Adrenal gland (tissue), 12 donors: ENCODE results near the gene FANCE. TPM values are rescaled to one million over a fixed set of nuclear protein-coding genes. Genes with fewer than 3 reads are reported as not detected.
A peak's percentile ranks its signal among the peaks of the same experiment; 100 is the strongest.

Experiments used
- DNase-seq, 7 donors: peaks; one replicate each; pipeline ENCODE4 v3.0.0-alpha.2; 2019 to 2020
- H3K27ac ChIP-seq, 5 donors: fragments of 200-600 bp; sonication (generic) in 4 of 5; 1 replicate in 3 of 5; 2 replicates in 2 of 5; pipeline versions ENCODE4 v1.5.1 to v1.8.0; 2016 to 2020; ENCODE audit warnings: mild to moderate bottlenecking in 1 of 5
- H3K27me3 ChIP-seq: fragments of 200-600 bp; 2 replicates; pipeline ENCODE4 v1.8.0; 2021
- H3K36me3 ChIP-seq, 2 donors: fragments of 200-600 bp; replicated peaks in 1 of 2; 1 replicate in 1 of 2; 2 replicates in 1 of 2; pipeline versions ENCODE4 v1.5.1 to v1.8.0; 2018 to 2022
- H3K4me1 ChIP-seq, 2 donors: fragments of 200-600 bp; replicated peaks in 1 of 2; 1 replicate in 1 of 2; 2 replicates in 1 of 2; pipeline versions ENCODE4 v1.5.1 to v1.8.0; 2018 to 2021
- H3K4me3 ChIP-seq, 4 donors: fragments of 200-600 bp; sonication (generic) in 3 of 4; one replicate each; pipeline ENCODE4 v1.5.1; 2016 to 2018
- H3K9me3 ChIP-seq, 3 donors: fragments of 200-600 bp; sonication (generic) in 1 of 3; replicated peaks in 1 of 3; 1 replicate in 2 of 3; 2 replicates in 1 of 3; pipeline versions ENCODE4 v1.5.1 to v1.8.0; 2016 to 2021
- CTCF ChIP-seq, 6 experiments: fragments of 450-650 bp in 4 of 6; fragments of 200-600 bp in 2 of 6; sonication (generic) in 1 of 6; IDR thresholded peaks; 1 replicate in 5 of 6; 2 replicates in 1 of 6; pipeline versions ENCODE4 v1.5.1 to v1.8.0; 2016 to 2021; ENCODE audit warnings: antibody characterized with exemption in 6 of 6, mild to moderate bottlenecking in 2 of 6, moderate library complexity in 1 of 6
- POLR2A ChIP-seq, 2 donors: fragments of 450-650 bp; IDR thresholded peaks; one replicate each; pipeline ENCODE4 v1.6.1; 2017; ENCODE audit warnings: antibody characterized with exemption in 2 of 2, mild to moderate bottlenecking in 2 of 2, moderate library complexity in 1 of 2
- WGBS, 4 donors: extraction: QIAGEN DNeasy Blood & Tissue Kit in 2 of 4; methylation state at CpG; one replicate each; pipeline versions ENCODE4 v1.1.5 to v1.1.7; 2013 to 2017; 5-methylcytosine and 5-hydroxymethylcytosine counted together
- intact Hi-C, 2 donors: fragments of 100-400 bp; cut with DNase I; formaldehyde crosslinking; loops; one replicate each; pipeline versions ENCODE4 v1.14.1 to v1.15.0; 2022 to 2023
- polyA plus RNA-seq, 3 donors: library from polyadenylated mRNA; stranded (reverse); fragments of 200-250 nt in 2 of 3; fragments of 350-450 nt in 1 of 3; fragmentation: Illumina TruSeq in 1 of 3; extraction: RNeasy Lipid Tissue Mini Kit (QIAGEN cat#74804) in 1 of 3; gene quantifications; one replicate each; pipeline ENCODE4 v1.2.3, GENCODE V29; 2013 to 2014
- total RNA-seq, 9 donors: library from RNA; depleted of rRNA in 4 of 9; stranded (reverse); fragments of >200 nt in 4 of 9; fragments of 120-200 nt in 1 of 9; fragmentation: NEBNext Ultra II Directional in 1 of 9; extraction: Animal tissue kit (Norgen Biotek cat#: 25700) in 1 of 9; gene quantifications; one replicate each; pipeline versions ENCODE4 v1.1.0 to v1.2.4, GENCODE V29; 2013 to 2023
- donor health status: healthy with polysubstance abuse.
- donor health status: Bipolar disorder and iron deficiency.
- donor health status: DM: yes; HTN: yes; CAD: no.
- donor health status: DM: no; HTN: no; CAD: no.
- donor health status: DM: no; HTN: no; CAD: no.
- donor health status: DM: yes; HTN: yes; CAD: no.

FANCE gene
- total and polyA plus RNA-seq, 12 donors = 1.0 to 5.3 (median 2.1) TPM

- no peaks in the 10 kb centered on the region for H3K9me3 ChIP-seq
- no peak for DNase-seq
- H3K4me1 ChIP-seq = no peaks in the 10 kb centered on the region
- no peak for TF ChIP-seq CTCF (IDR thresholded peaks at IDR 0.05)
- TF ChIP-seq POLR2A (IDR thresholded peaks at IDR 0.05) = no peak
- H3K27me3 ChIP-seq = no peaks in the 10 kb centered on the region
- 82 to 84% (median 83%) methylated on average over 7 to 9 of the region's 9 CpGs for WGBS, 4 donors
- no peak overlapping the region for H3K4me3 ChIP-seq
- H3K27ac ChIP-seq = no peak overlapping the region
- intact Hi-C loops = no loop called here
- no peaks in the 10 kb centered on the region for H3K36me3 ChIP-seq
Measured at GRCh38 chr6:35443341-35444030, 8.7 kb upstream of the FANCE start.

GRCh38 chr6:35445691-35446090 lies 6.4 kb upstream of the FANCE start:
- DNase-seq = no peak
- Histone ChIP-seq H3K36me3 (no peaks in the 10 kb centered on the region), H3K4me1 (peaks cover 0 to 3% of the 10 kb centered on the region in 2 donors), H3K4me3 (no peak overlapping the region), H3K9me3 (no peaks in the 10 kb centered on the region), H3K27ac (no peak overlapping the region), H3K27me3 (no peaks in the 10 kb centered on the region)
- intact Hi-C loops = no loop called here
- 73 to 93% (median 85%) methylated on average over 3 to 7 of the region's 7 CpGs for WGBS, 4 donors
- TF ChIP-seq POLR2A (IDR thresholded peaks at IDR 0.05) (no peak), CTCF (IDR thresholded peaks at IDR 0.05) (no peak)

GRCh38 chr6:35448191-35448590 lies 3.9 kb upstream of the FANCE start:
- no peaks in the 10 kb centered on the region for H3K36me3 ChIP-seq
- DNase-seq = no peak
- H3K4me3 ChIP-seq = no peak overlapping the region
- H3K27me3 ChIP-seq = no peaks in the 10 kb centered on the region
- intact Hi-C loops = loop anchor here (2.0 kb wide), 1 partner anchor 105 kb away; the partner anchor contains the start of gene PPARD (in 2 of the 2)
- H3K27ac ChIP-seq = no peak overlapping the region
- peaks cover 7 to 13% of the 10 kb centered on the region in 2 donors for H3K4me1 ChIP-seq
- no peak for TF ChIP-seq CTCF (IDR thresholded peaks at IDR 0.05)
- TF ChIP-seq POLR2A (IDR thresholded peaks at IDR 0.05) = no peak
- WGBS, 4 donors = 64 to 77% (median 68%) methylated on average over 7 of the region's 7 CpGs
- no peaks in the 10 kb centered on the region for H3K9me3 ChIP-seq

- Histone ChIP-seq H3K4me3 (no peak overlapping the region), H3K27me3 (no peaks in the 10 kb centered on the region), H3K27ac (no peak overlapping the region), H3K9me3 (no peaks in the 10 kb centered on the region), H3K4me1 (peaks cover 7 to 20% of the 10 kb centered on the region in 2 donors), H3K36me3 (no peaks in the 10 kb centered on the region)
- TF ChIP-seq POLR2A (IDR thresholded peaks at IDR 0.05) = no peak
- TF ChIP-seq CTCF (IDR thresholded peaks at IDR 0.05) = peak; percentile 61 to 82 (median 78)
- WGBS, 4 donors = 28 to 31% (median 28%) methylated on average over 12 to 14 of the region's 14 CpGs
- peak in 3 of 7 donors; percentile 39 to 63 (median 43) for DNase-seq
- intact Hi-C loops = loop anchor here (2.0 kb wide), 1 partner anchor 107 kb away; the partner anchor contains the start of gene PPARD (in 2 of the 2)
Measured at GRCh38 chr6:35449287-35449881, 2.8 kb upstream of the FANCE start.
